Skeletal muscle satellite cell (primary cell): ENCODE data around the gene ZFPL1. TPM values are rescaled to one million over a fixed set of nuclear protein-coding genes. Genes with fewer than 3 reads are reported as not detected.

ENCODE experiments used
- H3K27me3 ChIP-seq: 2 replicates; pipeline ENCODE4 v1.7.0; 2013; ENCODE audit warnings: low read length; ENCODE audit not compliant: control insufficient read depth, insufficient read depth
- H3K36me3 ChIP-seq: 2 replicates; pipeline ENCODE4 v1.7.0; 2013; ENCODE audit warnings: mild to moderate bottlenecking, control low read depth, low read length; ENCODE audit not compliant: insufficient read depth
- H3K4me1 ChIP-seq: 2 replicates; pipeline ENCODE4 v1.7.0; 2013; ENCODE audit warnings: low read length; ENCODE audit not compliant: control insufficient read depth, insufficient read depth
- H3K4me2 ChIP-seq: 2 replicates; pipeline ENCODE4 v1.7.0; 2013; ENCODE audit warnings: mild to moderate bottlenecking, low read length
- H3K4me3 ChIP-seq: 2 replicates; pipeline ENCODE4 v1.7.0; 2013; ENCODE audit warnings: low read length
- H3K9ac ChIP-seq: 2 replicates; pipeline ENCODE4 v1.7.0; 2013; ENCODE audit warnings: mild to moderate bottlenecking, low read depth, low read length, moderate library complexity
- H3K9me3 ChIP-seq: replicated peaks from 2 replicates; pipeline ENCODE4 v1.7.0; 2013; ENCODE audit warnings: mild to moderate bottlenecking, control low read depth, low read length
- small RNA-seq: library from RNA; depleted of rRNA; stranded (forward); fragments of <200 nt; gene quantifications from one replicate; pipeline ENCODE3, GENCODE V24; 2012

ZFPL1 gene

GRCh38 chr11:65134240-65134951 lies 50.4 kb downstream of the ZFPL1 start, which contains the start of gene SYVN1:
Gene SYVN1, minus strand, starts transcription at chr11:65134519. Its CDS starts 918 bp downstream, at chr11:65133601.
- no peaks in the 10 kb centered on the region for H3K9me3 ChIP-seq
- peaks cover 16% of the 10 kb centered on the region for H3K4me1 ChIP-seq
- peaks cover 37% of the 10 kb centered on the region for H3K36me3 ChIP-seq
- H3K4me2 ChIP-seq, result peak within 1 kb of the TSS; percentile 91
- peak within 1 kb of the TSS; percentile 96 for H3K4me3 ChIP-seq
- no peaks in the 10 kb centered on the region for H3K27me3 ChIP-seq
- peak within 1 kb of the TSS; percentile 98 for H3K9ac ChIP-seq

- peaks cover 1% of the 10 kb centered on the region for H3K27me3 ChIP-seq
- H3K9ac ChIP-seq, result peak overlapping the region; percentile 98
- H3K36me3 ChIP-seq, result peaks cover 30% of the 10 kb centered on the region
- peak overlapping the region; percentile 91 for H3K4me2 ChIP-seq
- peaks cover 16% of the 10 kb centered on the region for H3K4me1 ChIP-seq
- H3K4me3 ChIP-seq, result peak overlapping the region; percentile 96
- no peaks in the 10 kb centered on the region for H3K9me3 ChIP-seq
These were observed 51.1 kb downstream of the ZFPL1 start for GRCh38 chr11:65134952-65135632.

DNA sequence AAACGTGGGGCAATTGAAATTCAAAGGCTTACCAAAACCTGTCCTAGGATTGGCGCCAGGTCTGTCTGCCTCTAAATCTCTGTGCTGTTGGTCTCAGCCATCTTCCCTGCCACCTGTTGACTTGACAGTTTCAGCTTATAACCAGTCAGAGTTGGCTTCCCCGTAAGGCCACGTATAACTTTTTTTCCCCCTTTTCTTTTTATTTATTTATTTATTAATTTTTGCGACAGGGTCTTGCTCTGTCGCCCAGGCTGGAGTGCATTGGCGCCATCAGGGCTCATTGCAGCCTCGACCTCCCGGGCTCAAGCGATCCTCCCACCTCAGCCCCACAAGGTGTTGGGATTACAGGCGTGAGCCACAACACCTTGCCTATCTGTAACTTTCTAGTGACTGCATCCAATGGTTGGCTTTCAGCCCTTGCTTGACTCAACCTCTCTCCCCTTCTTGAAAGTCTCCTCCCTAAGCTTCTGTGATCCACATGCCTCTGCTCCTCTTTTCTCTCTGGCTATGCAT lies 51.7 kb downstream of the ZFPL1 start:
- Histone ChIP-seq H3K9me3 (no peaks in the 10 kb centered on the region), H3K4me1 (peaks cover 16% of the 10 kb centered on the region), H3K9ac (peak overlapping the region; percentile 98), H3K4me2 (peak overlapping the region; percentile 91), H3K36me3 (peaks cover 26% of the 10 kb centered on the region), H3K4me3 (peak overlapping the region; percentile 96), H3K27me3 (peaks cover 7% of the 10 kb centered on the region)

DNA sequence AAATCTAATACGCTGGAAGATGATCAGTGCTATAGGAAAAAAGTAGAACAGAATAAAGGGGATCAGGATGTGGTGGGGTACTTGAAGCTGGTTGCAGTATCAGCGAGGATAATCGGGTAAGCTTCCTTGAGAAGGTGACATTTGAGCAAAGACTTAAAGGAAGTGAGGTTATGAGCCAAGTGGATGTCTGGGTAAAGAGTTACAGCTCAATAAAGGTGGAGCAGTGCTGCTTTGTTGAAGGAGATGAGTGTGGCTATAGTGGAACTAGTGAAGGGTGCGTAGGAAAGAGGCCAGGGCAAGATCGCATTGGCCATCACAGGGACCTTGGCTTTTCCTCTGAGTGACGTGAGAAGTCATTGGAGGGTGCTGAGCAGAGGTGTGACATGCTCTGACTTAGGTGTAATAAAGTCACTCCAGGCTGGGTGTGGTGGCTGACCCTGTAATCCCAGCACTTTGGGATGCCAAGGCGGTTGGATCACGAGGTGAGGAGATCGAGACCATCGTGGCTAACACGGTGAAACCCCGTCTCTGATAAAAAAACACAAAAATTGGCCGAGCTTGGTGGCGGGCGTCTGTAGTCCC lies 52.6 kb downstream of the ZFPL1 start:
- no peaks in the 10 kb centered on the region for H3K9me3 ChIP-seq
- peaks cover 17% of the 10 kb centered on the region for H3K36me3 ChIP-seq
- no peak overlapping the region for H3K4me3 ChIP-seq
- no peak overlapping the region for H3K4me2 ChIP-seq
- H3K4me1 ChIP-seq, result peaks cover 16% of the 10 kb centered on the region
- H3K9ac ChIP-seq, result no peak overlapping the region
- peaks cover 16% of the 10 kb centered on the region for H3K27me3 ChIP-seq

Small RNA genes lying within 50 kb of the gene (small RNA-seq; reads per million reads assigned to genes)
- gene SNX15, result not detected
